GM12878 (cell line): ENCODE data around the gene BCR. TPM values are rescaled to one million over a fixed set of nuclear protein-coding genes. Genes with fewer than 3 reads are reported as not detected.

Experiments
- ATF3 ChIP-seq: IDR thresholded peaks from 2 replicates; pipeline ENCODE4 v1.6.1; 2011; ENCODE audit warnings: low read depth, mild to moderate bottlenecking, low read length, moderate library complexity, borderline replicate concordance; ENCODE audit errors: extremely low read depth
- BACH1 ChIP-seq: fragments of 450-650 bp; IDR thresholded peaks from 2 replicates; pipeline ENCODE4 v1.6.1; 2017; ENCODE audit warnings: mild to moderate bottlenecking, borderline replicate concordance
- CREM ChIP-seq: IDR thresholded peaks from 2 replicates; pipeline ENCODE4 v1.6.1; 2014; ENCODE audit warnings: antibody characterized with exemption, low read depth
- DPF2 ChIP-seq: fragments of 450-650 bp; IDR thresholded peaks from 2 replicates; pipeline ENCODE4 v1.6.1; 2017; ENCODE audit warnings: mild to moderate bottlenecking
- FOXM1 ChIP-seq: IDR thresholded peaks from 2 replicates; pipeline ENCODE4 v1.6.1; 2012; ENCODE audit warnings: low read depth, mild to moderate bottlenecking, inconsistent platforms, low read length, moderate library complexity
- GABPA ChIP-seq: IDR thresholded peaks from 2 replicates; pipeline ENCODE4 v1.6.1; 2014; ENCODE audit warnings: antibody characterized with exemption, low read depth, mild to moderate bottlenecking, inconsistent platforms
- GATAD2B ChIP-seq: fragments of 450-650 bp; conservative IDR thresholded peaks from 2 replicates; pipeline ENCODE4 v1.6.1; 2017; ENCODE audit warnings: low read depth, mild to moderate bottlenecking, moderate library complexity
- MEF2B ChIP-seq: fragments of 450-650 bp; IDR thresholded peaks from 2 replicates; pipeline ENCODE4 v1.6.1; 2018; ENCODE audit warnings: mild to moderate bottlenecking, moderate library complexity; ENCODE audit not compliant: partially characterized antibody, poor library complexity, severe bottlenecking
- MTA2 ChIP-seq: fragments of 450-650 bp; IDR thresholded peaks from 2 replicates; pipeline ENCODE4 v1.6.1; 2016; ENCODE audit warnings: low read depth, mild to moderate bottlenecking, moderate library complexity
- RAD51 ChIP-seq: fragments of 450-650 bp; IDR thresholded peaks from 2 replicates; pipeline ENCODE4 v1.6.1; 2016; ENCODE audit warnings: moderate library complexity, mild to moderate bottlenecking, inconsistent platforms
- RUNX3 ChIP-seq: IDR thresholded peaks from 2 replicates; pipeline ENCODE4 v1.6.1; 2012; ENCODE audit warnings: low read length, inconsistent platforms
- SMARCA5 ChIP-seq: fragments of 450-650 bp; IDR thresholded peaks from 2 replicates; pipeline ENCODE4 v1.6.1; 2017; ENCODE audit warnings: mild to moderate bottlenecking
- USF2 ChIP-seq: IDR thresholded peaks from 2 replicates; pipeline ENCODE4 v1.6.1; 2011; ENCODE audit warnings: low read depth, low read length, improper control_type of control experiment, borderline replicate concordance
- ZBTB40 ChIP-seq: fragments of 450-650 bp; IDR thresholded peaks from 2 replicates; pipeline ENCODE4 v1.6.1; 2016; ENCODE audit warnings: mild to moderate bottlenecking, moderate library complexity, borderline replicate concordance
- polyA plus RNA-seq, 11 experiments: library from polyadenylated mRNA; depleted of rRNA in 4 of 11; unstranded in 6 of 11; stranded (reverse) in 5 of 11; fragments of >200 nt; fragmentation: Nextera tagmentation in 4 of 11; fragmentation: Illumina TruSeq in 1 of 11; extraction: Ambion mirVana in 4 of 11; extraction: Trizol in 1 of 11; gene quantifications; 1 replicate in 1 of 11; 2 replicates in 10 of 11; pipeline versions ENCODE4 v1.2.1 to v1.2.3, GENCODE V29; 2011 to 2016; ENCODE audit warnings: inconsistent platforms in 2 of 11, missing spikeins in 2 of 11, low read depth in 1 of 11
- total RNA-seq, 4 experiments: library from RNA; depleted of rRNA in 3 of 4; stranded (reverse); fragments of >200 nt in 3 of 4; fragmentation: Illumina TruSeq in 1 of 4; extraction: Trizol in 1 of 4; gene quantifications; 2 replicates each; pipeline versions ENCODE4 v1.2.1 to v1.2.3, GENCODE V29; 2013 to 2021
- TF ChIP-seq, protein P1 (sequence below): fragments of 450-650 bp; IDR thresholded peaks from 2 replicates; pipeline ENCODE4 v1.6.1; 2017; ENCODE audit warnings: mild to moderate bottlenecking
- TF ChIP-seq, protein P2 (sequence below): IDR thresholded peaks from 2 replicates; pipeline ENCODE4 v1.6.1; 2012; ENCODE audit warnings: mild to moderate bottlenecking, low read depth, low read length

BCR gene
- total and polyA plus RNA-seq, 10 of the 15 experiments (the other 5 are each of a cell fraction or from before 2014, with no cell fraction given): 1.7 to 64.7 (median 18.4) TPM

GRCh38 chr22:23180301-23180892 lies at the start of gene BCR (continued):
- TF ChIP-seq RAD51 (no peak), ATF3 (no peak), ZBTB40 (no peak), SMARCA5 (no peak), MTA2 (no peak), BACH1 (no peak), GABPA (no peak), USF2 (no peak), GATAD2B (peak; percentile 59), RUNX3 (0 out of 2 replicates have a peak, but pooled peaks have one; percentile 13), FOXM1 (no peak), MEF2B (no peak), CREM (no peak), DPF2 (no peak)
- TF ChIP-seq, protein P1, sequence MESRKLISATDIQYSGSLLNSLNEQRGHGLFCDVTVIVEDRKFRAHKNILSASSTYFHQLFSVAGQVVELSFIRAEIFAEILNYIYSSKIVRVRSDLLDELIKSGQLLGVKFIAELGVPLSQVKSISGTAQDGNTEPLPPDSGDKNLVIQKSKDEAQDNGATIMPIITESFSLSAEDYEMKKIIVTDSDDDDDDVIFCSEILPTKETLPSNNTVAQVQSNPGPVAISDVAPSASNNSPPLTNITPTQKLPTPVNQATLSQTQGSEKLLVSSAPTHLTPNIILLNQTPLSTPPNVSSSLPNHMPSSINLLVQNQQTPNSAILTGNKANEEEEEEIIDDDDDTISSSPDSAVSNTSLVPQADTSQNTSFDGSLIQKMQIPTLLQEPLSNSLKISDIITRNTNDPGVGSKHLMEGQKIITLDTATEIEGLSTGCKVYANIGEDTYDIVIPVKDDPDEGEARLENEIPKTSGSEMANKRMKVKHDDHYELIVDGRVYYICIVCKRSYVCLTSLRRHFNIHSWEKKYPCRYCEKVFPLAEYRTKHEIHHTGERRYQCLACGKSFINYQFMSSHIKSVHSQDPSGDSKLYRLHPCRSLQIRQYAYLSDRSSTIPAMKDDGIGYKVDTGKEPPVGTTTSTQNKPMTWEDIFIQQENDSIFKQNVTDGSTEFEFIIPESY: no peak
- TF ChIP-seq, protein P2, sequence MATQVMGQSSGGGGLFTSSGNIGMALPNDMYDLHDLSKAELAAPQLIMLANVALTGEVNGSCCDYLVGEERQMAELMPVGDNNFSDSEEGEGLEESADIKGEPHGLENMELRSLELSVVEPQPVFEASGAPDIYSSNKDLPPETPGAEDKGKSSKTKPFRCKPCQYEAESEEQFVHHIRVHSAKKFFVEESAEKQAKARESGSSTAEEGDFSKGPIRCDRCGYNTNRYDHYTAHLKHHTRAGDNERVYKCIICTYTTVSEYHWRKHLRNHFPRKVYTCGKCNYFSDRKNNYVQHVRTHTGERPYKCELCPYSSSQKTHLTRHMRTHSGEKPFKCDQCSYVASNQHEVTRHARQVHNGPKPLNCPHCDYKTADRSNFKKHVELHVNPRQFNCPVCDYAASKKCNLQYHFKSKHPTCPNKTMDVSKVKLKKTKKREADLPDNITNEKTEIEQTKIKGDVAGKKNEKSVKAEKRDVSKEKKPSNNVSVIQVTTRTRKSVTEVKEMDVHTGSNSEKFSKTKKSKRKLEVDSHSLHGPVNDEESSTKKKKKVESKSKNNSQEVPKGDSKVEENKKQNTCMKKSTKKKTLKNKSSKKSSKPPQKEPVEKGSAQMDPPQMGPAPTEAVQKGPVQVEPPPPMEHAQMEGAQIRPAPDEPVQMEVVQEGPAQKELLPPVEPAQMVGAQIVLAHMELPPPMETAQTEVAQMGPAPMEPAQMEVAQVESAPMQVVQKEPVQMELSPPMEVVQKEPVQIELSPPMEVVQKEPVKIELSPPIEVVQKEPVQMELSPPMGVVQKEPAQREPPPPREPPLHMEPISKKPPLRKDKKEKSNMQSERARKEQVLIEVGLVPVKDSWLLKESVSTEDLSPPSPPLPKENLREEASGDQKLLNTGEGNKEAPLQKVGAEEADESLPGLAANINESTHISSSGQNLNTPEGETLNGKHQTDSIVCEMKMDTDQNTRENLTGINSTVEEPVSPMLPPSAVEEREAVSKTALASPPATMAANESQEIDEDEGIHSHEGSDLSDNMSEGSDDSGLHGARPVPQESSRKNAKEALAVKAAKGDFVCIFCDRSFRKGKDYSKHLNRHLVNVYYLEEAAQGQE: no peak
- TF ChIP-seq, all 136 proteins: peak for 9
